HK-2 (cell line): ENCODE results near the gene GRIK4.

ENCODE experiments used
- DNase-seq: peaks from one replicate; pipeline ENCODE4 v3.0.0-alpha.2; 2018; ENCODE audit not compliant: unreplicated experiment

The GRIK4 gene

GRCh38 chr11:120525261-120526171, 14.0 kb downstream of the GRIK4 start:
- DNase-seq: no peak

- DNase-seq: no peak
Measured at GRCh38 chr11:120526241-120526640, 14.7 kb downstream of the GRIK4 start.

GRCh38 chr11:120527111-120527761, 15.7 kb downstream of the GRIK4 start:
- DNase-seq: no peak

- DNase-seq: no peak
Measured at GRCh38 chr11:120528749-120529148, 17.2 kb downstream of the GRIK4 start.

- no peak for DNase-seq
Measured at GRCh38 chr11:120529214-120529613, 17.7 kb downstream of the GRIK4 start.

GRCh38 chr11:120529911-120530310, 18.4 kb downstream of the GRIK4 start:
- DNase-seq: no peak

GRCh38 chr11:120532082-120532831, 20.7 kb downstream of the GRIK4 start:
- DNase-seq: no peak

GRCh38 chr11:120532832-120533196, 21.3 kb downstream of the GRIK4 start:
- DNase-seq: no peak

GRCh38 chr11:120536091-120536796, 24.7 kb downstream of the GRIK4 start:
- DNase-seq: no peak

GRCh38 chr11:120536797-120537169, 25.2 kb downstream of the GRIK4 start:
- no peak for DNase-seq

GRCh38 chr11:120537996-120538395, 26.4 kb downstream of the GRIK4 start:
- no peak for DNase-seq

GRCh38 chr11:120538707-120539106, 27.2 kb downstream of the GRIK4 start:
- DNase-seq: no peak

- DNase-seq: peak; percentile 10
Measured at GRCh38 chr11:120539667-120540369, 28.3 kb downstream of the GRIK4 start.

GRCh38 chr11:120540744-120541465, 29.4 kb downstream of the GRIK4 start:
- DNase-seq: no peak

- DNase-seq: no peak
Measured at GRCh38 chr11:120543521-120544215, 32.1 kb downstream of the GRIK4 start.

- DNase-seq: no peak
Measured at GRCh38 chr11:120545813-120546212, 34.3 kb downstream of the GRIK4 start.

- DNase-seq: peak; percentile 52
Measured at GRCh38 chr11:120546312-120547205, 35.0 kb downstream of the GRIK4 start.

GRCh38 chr11:120547316-120547715, 35.8 kb downstream of the GRIK4 start:
- peak; percentile 17 for DNase-seq
